Measurements from ENCODE around the gene HTRA3. TPM values are rescaled to one million over a fixed set of nuclear protein-coding genes. Genes with fewer than 3 reads are reported as not detected.

The HTRA3 gene
- total RNA-seq, 2 donors from 2014 or later, result 52.6 to 55.5 TPM

GRCh38 chr4:8326206-8326605 is 56.7 kb downstream of the HTRA3 start:
- no peak overlapping the region for H3K27ac ChIP-seq
- TF ChIP-seq CTCF (IDR thresholded peaks at IDR 0.05), result no peak
- H3K36me3 ChIP-seq, result no peaks in the 10 kb centered on the region
- DNase-seq (ENCODE audit: low spot score), result no peak
- no peaks in the 10 kb centered on the region for H3K27me3 ChIP-seq (replicated peaks; ENCODE audit: insufficient read depth)
- no peaks in the 10 kb centered on the region for H3K9me3 ChIP-seq
- no peak for ATAC-seq (ENCODE audit: insufficient number of reproducible peaks, low FRiP score, low read depth)
- peaks cover 21 to 43% of the 10 kb centered on the region in 2 donors for H3K4me1 ChIP-seq (ENCODE audit: control insufficient read depth in 1 of 2, low read depth in 2 of 2)
- no peak overlapping the region for H3K4me3 ChIP-seq

GRCh38 chr4:8328456-8328855 is 58.9 kb downstream of the HTRA3 start:
- no peak for ATAC-seq (ENCODE audit: insufficient number of reproducible peaks, low FRiP score, low read depth)
- Histone ChIP-seq H3K27me3 (replicated peaks; ENCODE audit: insufficient read depth) (no peaks in the 10 kb centered on the region), H3K9me3 (no peaks in the 10 kb centered on the region), H3K4me3 (no peak overlapping the region), H3K4me1 (ENCODE audit: control insufficient read depth in 1 of 2, low read depth in 2 of 2) (peaks cover 21 to 48% of the 10 kb centered on the region in 2 donors), H3K36me3 (no peaks in the 10 kb centered on the region), H3K27ac (no peak overlapping the region)
- DNase-seq (ENCODE audit: low spot score), result no peak
- TF ChIP-seq CTCF (IDR thresholded peaks at IDR 0.05), result no peak

GRCh38 chr4:8328866-8329559 is 59.5 kb downstream of the HTRA3 start:
- H3K4me3 ChIP-seq, result no peak overlapping the region
- no peaks in the 10 kb centered on the region for H3K9me3 ChIP-seq
- H3K27ac ChIP-seq, result peak overlapping the region; percentile 77 to 86
- H3K36me3 ChIP-seq, result no peaks in the 10 kb centered on the region
- DNase-seq (ENCODE audit: low spot score) (no peak), ATAC-seq (ENCODE audit: insufficient number of reproducible peaks, low FRiP score, low read depth) (no peak)
- no peak for TF ChIP-seq CTCF (IDR thresholded peaks at IDR 0.05)
- peaks cover 21 to 48% of the 10 kb centered on the region in 2 donors for H3K4me1 ChIP-seq (ENCODE audit: control insufficient read depth in 1 of 2, low read depth in 2 of 2)
- H3K27me3 ChIP-seq (replicated peaks; ENCODE audit: insufficient read depth), result no peaks in the 10 kb centered on the region

GRCh38 chr4:8329560-8329858 is 60.0 kb downstream of the HTRA3 start:
- H3K36me3 ChIP-seq, result no peaks in the 10 kb centered on the region
- ATAC-seq (ENCODE audit: insufficient number of reproducible peaks, low FRiP score, low read depth) (no peak), DNase-seq (ENCODE audit: low spot score) (no peak)
- H3K27me3 ChIP-seq (replicated peaks; ENCODE audit: insufficient read depth), result no peaks in the 10 kb centered on the region
- H3K27ac ChIP-seq, result peak overlapping the region; percentile 77 to 86
- no peaks in the 10 kb centered on the region for H3K9me3 ChIP-seq
- H3K4me3 ChIP-seq, result no peak overlapping the region
- TF ChIP-seq CTCF (IDR thresholded peaks at IDR 0.05), result no peak
- peaks cover 17 to 43% of the 10 kb centered on the region in 2 donors for H3K4me1 ChIP-seq (ENCODE audit: control insufficient read depth in 1 of 2, low read depth in 2 of 2)

GRCh38 chr4:8329859-8330761 is 60.6 kb downstream of the HTRA3 start:
- no peak for ATAC-seq (ENCODE audit: insufficient number of reproducible peaks, low FRiP score, low read depth)
- no peaks in the 10 kb centered on the region for H3K9me3 ChIP-seq

More at GRCh38 chr4:8329859-8330761, 60.6 kb downstream of the HTRA3 start:
- Histone ChIP-seq H3K27me3 (replicated peaks; ENCODE audit: insufficient read depth) (no peaks in the 10 kb centered on the region), H3K27ac (peak overlapping the region; percentile 77 to 86), H3K4me3 (no peak overlapping the region), H3K36me3 (no peaks in the 10 kb centered on the region), H3K4me1 (ENCODE audit: control insufficient read depth in 1 of 2, low read depth in 2 of 2) (peaks cover 12 to 37% of the 10 kb centered on the region in 2 donors)
- no peak for TF ChIP-seq CTCF (IDR thresholded peaks at IDR 0.05)
- DNase-seq (ENCODE audit: low spot score), result no peak

All from thoracic aorta (tissue), 2 donors.